Mesendoderm (in vitro differentiated cells): ENCODE measurements around the gene GOLGA7B.

ENCODE experiments used
- DNase-seq: peaks from one replicate; pipeline ENCODE4 v3.0.0; 2013
- H2AK5ac ChIP-seq: 2 replicates; pipeline ENCODE4 v1.6.1; 2013; ENCODE audit warnings: low read length, inconsistent platforms
- H2BK120ac ChIP-seq: 2 replicates; pipeline ENCODE4 v1.6.1; 2013; ENCODE audit warnings: low read depth, mild to moderate bottlenecking, low read length, moderate library complexity, mixed read lengths
- H2BK15ac ChIP-seq: replicated peaks from 2 replicates; pipeline ENCODE4 v1.6.1; 2013; ENCODE audit warnings: low read depth, mild to moderate bottlenecking, moderate library complexity
- H2BK5ac ChIP-seq: 2 replicates; pipeline ENCODE4 v1.6.1; 2013; ENCODE audit warnings: low read length, inconsistent platforms
- H3K18ac ChIP-seq: 2 replicates; pipeline ENCODE4 v1.6.1; 2013; ENCODE audit warnings: mild to moderate bottlenecking, low read length, mixed read lengths
- H3K23ac ChIP-seq: one replicate; pipeline ENCODE4 v1.6.1; 2013; ENCODE audit warnings: low read length
- H3K27ac ChIP-seq: 2 replicates; pipeline ENCODE4 v1.5.1; 2013; ENCODE audit warnings: low read depth, mild to moderate bottlenecking, inconsistent platforms, low read length, moderate library complexity
- H3K27me3 ChIP-seq: 2 replicates; pipeline ENCODE4 v1.6.1; 2013; ENCODE audit warnings: low read length, control low read depth, mild to moderate bottlenecking, inconsistent platforms; ENCODE audit not compliant: insufficient read depth, poor library complexity
- H3K36me3 ChIP-seq: 2 replicates; pipeline ENCODE4 v1.6.1; 2013; ENCODE audit warnings: low read length, inconsistent platforms; ENCODE audit not compliant: control insufficient read depth, insufficient read depth
- H3K4ac ChIP-seq: one replicate; pipeline ENCODE4 v1.6.1; 2013; ENCODE audit warnings: low read depth, mild to moderate bottlenecking, low read length, moderate library complexity
- H3K4me1 ChIP-seq: 2 replicates; pipeline ENCODE4 v1.6.1; 2013; ENCODE audit warnings: low read depth, low read length, inconsistent platforms; ENCODE audit not compliant: control insufficient read depth
- H3K4me2 ChIP-seq: 2 replicates; pipeline ENCODE4 v1.6.1; 2013; ENCODE audit warnings: low read length
- H3K4me3 ChIP-seq: 2 replicates; pipeline ENCODE4 v1.5.1; 2013; ENCODE audit warnings: mild to moderate bottlenecking, low read length
- H3K56ac ChIP-seq: one replicate; pipeline ENCODE4 v1.6.1; 2013; ENCODE audit warnings: low read length
- H3K79me1 ChIP-seq: 2 replicates; pipeline ENCODE4 v1.6.1; 2013; ENCODE audit warnings: low read length, inconsistent platforms
- H3K79me2 ChIP-seq: 2 replicates; pipeline ENCODE4 v1.6.1; 2013; ENCODE audit warnings: mild to moderate bottlenecking, low read length; ENCODE audit not compliant: control insufficient read depth, insufficient read depth
- H3K9ac ChIP-seq: 2 replicates; pipeline ENCODE4 v1.6.1; 2013; ENCODE audit warnings: low read length, inconsistent platforms
- H4K5ac ChIP-seq: one replicate; pipeline ENCODE4 v1.6.1; 2013; ENCODE audit warnings: low read length
- H4K8ac ChIP-seq: one replicate; pipeline ENCODE4 v1.6.1; 2013; ENCODE audit warnings: low read depth, mild to moderate bottlenecking, control low read depth, low read length, moderate library complexity
- WGBS: extraction: QIAGEN DNeasy Blood & Tissue Kit; methylation state at CpG from one replicate; pipeline ENCODE4 v1.1.7; 2013; ENCODE audit warnings: low lambda C conversion rate, missing lambda C conversion rate; ENCODE audit not compliant: insufficient coverage; ENCODE audit errors: extremely low coverage; 5-methylcytosine and 5-hydroxymethylcytosine counted together

GOLGA7B gene

GRCh38 chr10:97852277-97852676 is 2.6 kb downstream of the GOLGA7B start:
- H3K27ac ChIP-seq, result no peak overlapping the region
- no peaks in the 10 kb centered on the region for H3K79me2 ChIP-seq
- no peaks in the 10 kb centered on the region for H3K79me1 ChIP-seq
- no peak overlapping the region for H4K5ac ChIP-seq
- no peak overlapping the region for H3K4me2 ChIP-seq
- H4K8ac ChIP-seq, result no peak overlapping the region
- WGBS, result no CpG with 5 or more reads among the region's 3 CpGs
- H2AK5ac ChIP-seq, result no peak overlapping the region
- no peak overlapping the region for H3K9ac ChIP-seq
- H3K4me3 ChIP-seq, result no peak overlapping the region
- no peak overlapping the region for H3K18ac ChIP-seq
- no peaks in the 10 kb centered on the region for H3K4me1 ChIP-seq
- H2BK5ac ChIP-seq, result no peak overlapping the region
- H3K23ac ChIP-seq, result no peak overlapping the region
- H2BK15ac ChIP-seq, result no peak overlapping the region
- H3K4ac ChIP-seq, result no peak overlapping the region
- no peak for DNase-seq
- H2BK120ac ChIP-seq, result no peak overlapping the region
- peaks cover 3% of the 10 kb centered on the region for H3K27me3 ChIP-seq
- H3K56ac ChIP-seq, result no peak overlapping the region
- H3K36me3 ChIP-seq, result no peaks in the 10 kb centered on the region

- Histone ChIP-seq H2BK15ac (no peak overlapping the region), H3K27me3 (peaks cover 3% of the 10 kb centered on the region), H3K4ac (no peak overlapping the region), H3K36me3 (no peaks in the 10 kb centered on the region), H3K18ac (no peak overlapping the region), H4K5ac (no peak overlapping the region), H3K4me2 (no peak overlapping the region), H3K79me2 (no peaks in the 10 kb centered on the region), H3K56ac (no peak overlapping the region), H4K8ac (no peak overlapping the region), H3K9ac (no peak overlapping the region), H3K4me1 (no peaks in the 10 kb centered on the region), H3K79me1 (no peaks in the 10 kb centered on the region), H3K4me3 (no peak overlapping the region), H2BK5ac (no peak overlapping the region), H2AK5ac (no peak overlapping the region), H3K27ac (no peak overlapping the region), H2BK120ac (no peak overlapping the region), H3K23ac (no peak overlapping the region)
- WGBS, result no CpG with 5 or more reads among the region's 4 CpGs
- DNase-seq, result no peak
Observed at GRCh38 chr10:97852840-97853405, 3.3 kb downstream of the GOLGA7B start.

- Histone ChIP-seq H2BK120ac (no peak overlapping the region), H3K56ac (no peak overlapping the region), H4K8ac (no peak overlapping the region), H3K4ac (no peak overlapping the region), H3K27me3 (peaks cover 3% of the 10 kb centered on the region), H3K9ac (no peak overlapping the region), H2BK5ac (no peak overlapping the region), H3K18ac (no peak overlapping the region), H2BK15ac (no peak overlapping the region), H3K36me3 (no peaks in the 10 kb centered on the region), H3K4me3 (no peak overlapping the region), H3K27ac (no peak overlapping the region), H3K79me1 (no peaks in the 10 kb centered on the region), H3K4me1 (peaks cover 6% of the 10 kb centered on the region), H3K4me2 (no peak overlapping the region), H3K23ac (no peak overlapping the region), H2AK5ac (no peak overlapping the region), H4K5ac (no peak overlapping the region), H3K79me2 (no peaks in the 10 kb centered on the region)
- no CpG with 5 or more reads among the region's 3 CpGs for WGBS
- DNase-seq, result no peak
Observed at GRCh38 chr10:97854743-97855142, 5.1 kb downstream of the GOLGA7B start.

- peak overlapping the region; percentile 41 for H3K27ac ChIP-seq
- peaks cover 10% of the 10 kb centered on the region for H3K4me1 ChIP-seq
- H3K56ac ChIP-seq, result peak overlapping the region; percentile 66
- no peak overlapping the region for H3K4ac ChIP-seq
- peak; percentile 88 for DNase-seq
- no peak overlapping the region for H4K8ac ChIP-seq
- no peaks in the 10 kb centered on the region for H3K79me2 ChIP-seq
- peak overlapping the region; percentile 11 for H2AK5ac ChIP-seq
- peak overlapping the region; percentile 51 for H3K23ac ChIP-seq
- H3K18ac ChIP-seq, result no peak overlapping the region
- H2BK120ac ChIP-seq, result no peak overlapping the region
- peaks cover 2% of the 10 kb centered on the region for H3K27me3 ChIP-seq
- H4K5ac ChIP-seq, result no peak overlapping the region
- WGBS, result no CpG with 5 or more reads among the region's 1 CpG
- H2BK5ac ChIP-seq, result peak overlapping the region; percentile 47
- no peaks in the 10 kb centered on the region for H3K79me1 ChIP-seq
- no peak overlapping the region for H3K4me3 ChIP-seq
- peak overlapping the region; percentile 14 for H3K9ac ChIP-seq
- H3K36me3 ChIP-seq, result no peaks in the 10 kb centered on the region
- no peak overlapping the region for H2BK15ac ChIP-seq
- H3K4me2 ChIP-seq, result no peak overlapping the region
Observed at GRCh38 chr10:97858001-97858439, 8.4 kb downstream of the GOLGA7B start.

- no CpG with 5 or more reads among the region's 3 CpGs for WGBS
- Histone ChIP-seq H3K4ac (no peak overlapping the region), H3K18ac (no peak overlapping the region), H4K5ac (no peak overlapping the region), H2BK5ac (no peak overlapping the region), H3K4me1 (peaks cover 10% of the 10 kb centered on the region), H3K36me3 (no peaks in the 10 kb centered on the region), H3K4me3 (no peak overlapping the region), H3K27me3 (no peaks in the 10 kb centered on the region), H3K9ac (no peak overlapping the region), H3K27ac (no peak overlapping the region), H2BK120ac (no peak overlapping the region), H3K4me2 (no peak overlapping the region), H2BK15ac (no peak overlapping the region), H4K8ac (no peak overlapping the region), H2AK5ac (no peak overlapping the region), H3K23ac (no peak overlapping the region), H3K79me2 (no peaks in the 10 kb centered on the region), H3K79me1 (no peaks in the 10 kb centered on the region), H3K56ac (no peak overlapping the region)
- DNase-seq, result peak; percentile 60
Observed at GRCh38 chr10:97861097-97861750, 11.6 kb downstream of the GOLGA7B start.

GRCh38 chr10:97861924-97862323 is 12.3 kb downstream of the GOLGA7B start:
- Histone ChIP-seq H2AK5ac (no peak overlapping the region), H4K5ac (no peak overlapping the region), H2BK15ac (no peak overlapping the region), H3K56ac (no peak overlapping the region), H3K27me3 (no peaks in the 10 kb centered on the region), H3K79me1 (no peaks in the 10 kb centered on the region), H3K27ac (no peak overlapping the region), H3K79me2 (no peaks in the 10 kb centered on the region), H2BK5ac (no peak overlapping the region), H3K18ac (no peak overlapping the region), H2BK120ac (no peak overlapping the region), H3K23ac (no peak overlapping the region), H3K4ac (no peak overlapping the region), H3K4me3 (no peak overlapping the region), H3K9ac (no peak overlapping the region), H4K8ac (no peak overlapping the region), H3K4me2 (no peak overlapping the region), H3K4me1 (peaks cover 10% of the 10 kb centered on the region), H3K36me3 (no peaks in the 10 kb centered on the region)
- no CpG with 5 or more reads among the region's 1 CpG for WGBS
- peak; percentile 80 for DNase-seq
